LNCaP clone FGC (cell line): ENCODE data around the gene KCNK2.
"Not testable (repeated sequence)": the region's sequence is repeated elsewhere in the genome, so short reads cannot be mapped to it uniquely, and the experiment has no call there.

Experiments used
- DNase-seq: peaks from one replicate; pipeline ENCODE4 v3.0.0-alpha.2; 2011; ENCODE audit warnings: low read depth
- H3K4me3 ChIP-seq: 2 replicates; pipeline ENCODE4 v1.5.1; 2011; ENCODE audit warnings: mild to moderate bottlenecking, low read depth, low read length, control low read depth
- TF ChIP-seq, protein P1 (sequence below): IDR thresholded peaks from 2 replicates; pipeline ENCODE4 v1.5.1; 2012; ENCODE audit warnings: mild to moderate bottlenecking; ENCODE audit not compliant: control insufficient read depth, insufficient read depth; ENCODE audit errors: extremely low read depth

The KCNK2 gene

DNA sequence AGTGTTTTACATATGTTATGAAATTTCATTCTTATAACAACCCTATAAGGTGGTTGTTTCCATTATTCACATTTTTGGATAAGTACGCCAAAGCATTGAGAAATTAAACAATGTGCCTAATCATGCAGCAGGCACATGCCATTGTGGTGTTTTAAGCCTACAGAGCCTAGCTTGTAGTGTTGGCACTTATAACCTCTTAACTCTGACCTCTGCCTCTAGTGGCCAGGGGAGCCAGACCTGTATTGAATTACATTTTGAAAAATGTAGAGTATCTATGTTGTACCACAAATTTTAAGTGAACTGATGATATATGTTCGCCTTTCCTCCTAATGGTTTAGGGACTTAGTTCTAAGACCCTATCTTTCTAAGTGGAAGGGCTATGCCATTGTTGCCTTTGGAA lies 61.0 kb downstream of the KCNK2 start:
- TF ChIP-seq, protein P1, sequence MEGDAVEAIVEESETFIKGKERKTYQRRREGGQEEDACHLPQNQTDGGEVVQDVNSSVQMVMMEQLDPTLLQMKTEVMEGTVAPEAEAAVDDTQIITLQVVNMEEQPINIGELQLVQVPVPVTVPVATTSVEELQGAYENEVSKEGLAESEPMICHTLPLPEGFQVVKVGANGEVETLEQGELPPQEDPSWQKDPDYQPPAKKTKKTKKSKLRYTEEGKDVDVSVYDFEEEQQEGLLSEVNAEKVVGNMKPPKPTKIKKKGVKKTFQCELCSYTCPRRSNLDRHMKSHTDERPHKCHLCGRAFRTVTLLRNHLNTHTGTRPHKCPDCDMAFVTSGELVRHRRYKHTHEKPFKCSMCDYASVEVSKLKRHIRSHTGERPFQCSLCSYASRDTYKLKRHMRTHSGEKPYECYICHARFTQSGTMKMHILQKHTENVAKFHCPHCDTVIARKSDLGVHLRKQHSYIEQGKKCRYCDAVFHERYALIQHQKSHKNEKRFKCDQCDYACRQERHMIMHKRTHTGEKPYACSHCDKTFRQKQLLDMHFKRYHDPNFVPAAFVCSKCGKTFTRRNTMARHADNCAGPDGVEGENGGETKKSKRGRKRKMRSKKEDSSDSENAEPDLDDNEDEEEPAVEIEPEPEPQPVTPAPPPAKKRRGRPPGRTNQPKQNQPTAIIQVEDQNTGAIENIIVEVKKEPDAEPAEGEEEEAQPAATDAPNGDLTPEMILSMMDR: no peak
- no peak overlapping the region for H3K4me3 ChIP-seq
- DNase-seq: no peak

DNA sequence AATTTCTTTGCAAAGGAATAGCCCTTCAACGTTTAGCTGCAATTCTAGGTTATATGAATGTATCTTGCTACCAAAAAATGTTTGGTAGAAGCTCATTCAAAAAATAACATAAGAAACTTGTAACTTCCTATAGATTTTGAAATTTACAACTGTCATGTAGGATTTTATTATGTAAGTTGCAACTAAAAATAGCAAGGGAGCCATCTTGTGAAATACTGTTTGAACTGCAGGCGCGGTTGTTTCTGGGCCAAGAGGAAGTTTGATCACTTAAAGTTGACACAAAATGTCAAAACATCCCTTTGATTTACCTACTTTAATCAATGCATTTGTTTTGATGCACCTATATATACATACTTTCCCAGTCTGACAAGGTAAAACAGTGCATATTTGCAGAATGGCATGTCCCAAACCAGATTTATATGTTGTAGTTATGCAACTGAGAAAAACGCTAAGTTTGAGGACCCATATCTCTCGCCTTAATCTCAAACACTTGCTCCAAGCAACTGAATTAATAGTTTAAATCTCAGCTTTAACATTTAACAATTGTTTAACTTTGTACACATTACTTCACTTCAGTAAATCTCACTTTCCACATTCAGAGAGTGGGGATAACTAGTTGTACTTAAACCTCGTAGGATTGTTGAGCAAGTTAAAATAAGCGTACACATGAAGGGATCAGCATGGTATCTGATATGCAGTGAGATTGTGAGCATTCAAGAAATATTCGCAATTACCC lies 63.9 kb downstream of the KCNK2 start:
- H3K4me3 ChIP-seq: no peak overlapping the region
- peak; percentile 42 for DNase-seq
- TF ChIP-seq, protein P1: peak; percentile 65

DNA sequence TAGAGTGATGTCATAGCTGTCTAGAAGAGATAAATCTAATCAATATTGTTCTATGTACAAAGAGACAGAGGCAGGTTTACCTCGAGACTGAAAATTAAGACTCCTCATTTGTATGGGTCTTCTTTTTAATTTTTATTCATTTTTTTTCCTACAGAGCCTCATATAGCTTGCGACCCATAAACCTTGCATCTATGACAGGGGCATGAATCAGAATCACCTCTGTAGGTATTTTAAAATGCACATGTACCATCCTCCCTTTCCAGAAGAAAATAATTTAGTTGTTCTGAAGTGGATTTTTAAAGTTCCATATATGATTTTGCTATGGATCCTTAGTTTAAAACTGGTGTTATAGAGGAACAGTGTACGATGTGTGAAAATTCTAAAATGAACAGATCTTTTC lies 64.5 kb downstream of the KCNK2 start:
- DNase-seq: no peak
- TF ChIP-seq, protein P1: no peak
- no peak overlapping the region for H3K4me3 ChIP-seq

DNA sequence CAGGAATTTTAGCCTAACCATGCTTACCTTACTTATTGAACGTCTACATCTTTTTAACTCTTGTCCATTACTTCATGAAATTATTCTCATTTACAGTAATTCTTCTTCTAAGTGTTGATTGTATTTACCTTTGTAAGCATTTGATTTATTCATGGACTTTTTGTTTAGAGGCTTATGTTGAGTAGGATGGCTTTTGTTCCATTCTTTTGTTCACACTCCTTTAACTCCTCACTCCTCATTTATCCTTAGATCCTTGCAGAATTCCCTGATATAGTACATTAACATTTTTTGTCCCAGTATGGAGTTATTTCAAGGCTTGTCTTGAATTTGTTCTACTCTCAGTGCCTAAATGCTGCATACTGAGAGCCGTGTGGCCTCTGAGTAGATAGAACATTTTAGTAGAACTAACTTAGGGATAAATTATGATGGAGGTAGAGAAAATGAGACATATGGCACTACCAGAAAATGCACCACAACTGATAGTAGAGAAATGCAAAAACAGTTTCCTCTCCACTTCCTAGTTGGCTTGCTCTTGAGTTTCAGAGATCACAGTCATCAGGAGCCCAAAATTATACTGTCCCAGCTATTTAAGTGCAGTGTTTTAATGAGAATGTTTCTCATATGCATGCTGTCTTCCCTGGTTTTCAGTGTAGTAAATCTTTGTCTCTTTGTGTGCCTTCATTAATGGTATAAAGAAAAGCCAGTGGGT lies 69.5 kb downstream of the KCNK2 start:
- no peak for DNase-seq
- TF ChIP-seq, protein P1: no peak
- H3K4me3 ChIP-seq: no peak overlapping the region

DNA sequence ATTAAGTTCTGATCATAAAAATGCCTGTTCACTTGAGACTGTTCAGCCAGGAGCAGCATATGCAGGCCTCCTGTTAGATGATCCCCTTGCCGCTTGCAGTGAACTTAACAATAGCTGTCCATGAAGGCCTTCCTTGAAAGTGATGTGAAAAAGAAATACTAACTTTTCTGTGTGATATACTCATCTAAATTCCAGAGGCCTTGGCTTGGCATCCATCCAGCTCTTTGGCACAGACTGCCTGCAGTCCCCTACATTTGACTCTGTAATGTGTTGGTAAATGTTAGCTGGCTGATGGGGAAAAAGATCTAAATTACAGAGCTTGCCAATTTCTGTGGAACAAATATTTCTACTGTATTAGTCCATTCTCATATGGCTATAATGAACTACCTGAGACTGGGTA lies 73.7 kb downstream of the KCNK2 start:
- TF ChIP-seq, protein P1: no peak
- no peak overlapping the region for H3K4me3 ChIP-seq
- DNase-seq: no peak

DNA sequence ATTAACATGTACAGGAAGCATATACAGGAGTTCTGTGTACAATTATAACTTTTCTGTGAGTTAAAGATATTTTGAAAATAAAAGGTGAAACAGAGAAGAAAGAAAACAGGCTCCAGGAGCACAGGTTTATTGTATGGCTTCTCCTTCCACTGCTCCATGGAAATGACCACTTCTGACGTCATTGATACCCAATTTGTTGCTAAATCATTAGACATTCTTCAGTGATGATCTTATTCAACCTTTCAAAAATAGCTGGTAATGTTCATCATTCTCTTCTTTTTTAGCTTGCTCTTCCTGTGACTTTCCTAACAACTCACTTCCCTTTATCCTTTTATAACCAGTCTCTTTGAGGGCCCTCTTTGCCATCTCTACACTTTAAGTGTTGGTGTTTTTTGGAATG lies 77.8 kb downstream of the KCNK2 start:
- no peak for DNase-seq
- TF ChIP-seq, protein P1: no peak
- H3K4me3 ChIP-seq: no peak overlapping the region

DNA sequence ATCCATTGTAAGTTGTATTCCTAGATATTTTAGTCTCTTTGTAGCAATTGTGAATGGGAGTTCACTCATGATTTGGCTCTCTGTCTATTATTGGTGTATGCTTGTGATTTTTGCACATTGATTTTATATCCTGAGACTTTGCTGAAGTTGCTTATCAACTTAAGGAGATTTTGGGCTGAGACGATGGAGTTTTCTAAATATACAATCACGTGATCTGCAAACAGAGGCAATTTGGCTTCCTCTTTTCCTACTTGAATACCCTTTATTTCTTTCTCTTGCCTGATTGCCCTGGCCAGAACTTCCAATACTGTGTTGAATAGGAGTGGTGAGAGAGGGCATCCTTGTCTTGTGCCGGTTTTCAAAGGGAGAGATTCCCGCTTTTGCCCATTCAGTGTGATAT lies 80.6 kb downstream of the KCNK2 start:
- DNase-seq, H3K4me3 ChIP-seq: not testable (repeated sequence)
